GM13977 (cell line): Measurements from ENCODE around the gene IL17A.

ENCODE experiments used
- DNase-seq: peaks from one replicate; pipeline ENCODE4 v3.0.0; 2012; ENCODE audit warnings: low spot score
- CTCF ChIP-seq: IDR thresholded peaks from 2 replicates; pipeline ENCODE4 v1.5.1; 2012; ENCODE audit warnings: mild to moderate bottlenecking, control low read depth; ENCODE audit not compliant: insufficient read depth; ENCODE audit errors: extremely low read depth, missing control alignments
- in situ Hi-C: fragments of 300-500 bp; cut with MboI; formaldehyde crosslinking; loops from one replicate; pipeline ENCODE4 v1.12.0; 2022; ENCODE audit warnings: low sequenced_read_pairs, low pct_unique_long_range_greater_than_20kb, mixed read lengths, inconsistent platforms; ENCODE audit not compliant: unreplicated experiment

IL17A gene

DNA sequence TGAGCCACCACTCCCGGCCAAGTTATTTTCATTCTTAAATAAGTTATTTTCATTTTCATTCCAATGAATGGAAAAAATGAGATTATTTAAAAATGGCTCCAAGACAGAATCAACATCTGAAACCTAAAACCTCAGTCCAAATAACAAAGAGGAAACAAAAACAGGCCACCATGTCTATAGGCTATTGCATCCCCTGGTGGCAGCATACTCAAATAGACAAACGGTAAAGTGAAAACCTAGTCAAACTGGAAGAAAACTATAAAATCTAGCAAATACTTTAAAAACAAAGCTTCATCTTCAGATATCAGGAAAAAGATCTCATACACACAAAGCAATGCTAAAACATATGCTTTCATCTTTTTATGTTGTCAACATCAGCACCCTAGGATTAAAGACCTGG, 20.9 kb downstream of the IL17A start:
- TF ChIP-seq CTCF = peak; percentile 23
- DNase-seq = no peak
- in situ Hi-C loops = no loop called here

DNA sequence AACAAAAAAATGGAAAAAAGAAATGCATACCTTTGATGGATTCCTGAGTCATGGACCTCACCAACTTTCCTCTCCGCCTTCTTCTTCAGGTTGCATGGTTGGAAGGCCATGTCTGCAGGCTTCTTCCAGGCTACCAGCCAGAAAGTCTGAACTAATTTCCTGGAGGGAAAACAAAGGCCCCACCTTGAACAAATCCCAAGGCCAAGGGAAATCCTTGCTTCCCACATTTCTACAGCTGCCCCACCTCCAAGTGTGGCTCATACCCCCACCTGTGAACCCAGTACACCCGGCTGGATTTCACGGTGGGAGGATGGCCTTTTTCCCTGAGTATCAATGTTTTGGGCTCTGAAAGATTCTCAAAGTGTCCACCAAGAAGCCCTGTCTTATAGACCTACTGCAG, 22.4 kb downstream of the IL17A start:
- no peak for TF ChIP-seq CTCF
- no peak for DNase-seq
- in situ Hi-C loops = no loop called here

- in situ Hi-C loops = no loop called here
- DNase-seq = no peak
- no peak for TF ChIP-seq CTCF
Observed at GRCh38 chr6:52209770-52210169, 23.6 kb downstream of the IL17A start.

DNA sequence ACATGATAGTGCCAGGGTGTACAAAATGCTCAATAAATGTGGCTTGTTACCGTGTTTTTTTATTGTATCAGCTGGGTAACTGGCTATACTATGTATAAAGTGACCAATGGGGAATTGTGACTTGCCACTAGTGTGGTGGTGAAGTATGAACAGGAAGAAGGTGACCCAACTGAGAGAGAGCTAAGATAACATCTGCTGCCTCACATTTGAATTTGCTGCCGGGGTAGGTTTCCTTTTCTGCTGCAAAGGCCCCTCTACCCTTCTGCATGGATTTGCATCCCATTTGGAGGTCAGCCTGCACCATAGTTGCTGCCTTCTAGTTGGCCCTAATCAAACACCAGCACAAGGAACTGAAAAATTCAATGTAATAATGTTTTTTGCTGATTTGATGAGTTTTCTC, 24.1 kb downstream of the IL17A start:
- TF ChIP-seq CTCF = no peak
- in situ Hi-C loops = no loop called here
- DNase-seq = no peak

DNA sequence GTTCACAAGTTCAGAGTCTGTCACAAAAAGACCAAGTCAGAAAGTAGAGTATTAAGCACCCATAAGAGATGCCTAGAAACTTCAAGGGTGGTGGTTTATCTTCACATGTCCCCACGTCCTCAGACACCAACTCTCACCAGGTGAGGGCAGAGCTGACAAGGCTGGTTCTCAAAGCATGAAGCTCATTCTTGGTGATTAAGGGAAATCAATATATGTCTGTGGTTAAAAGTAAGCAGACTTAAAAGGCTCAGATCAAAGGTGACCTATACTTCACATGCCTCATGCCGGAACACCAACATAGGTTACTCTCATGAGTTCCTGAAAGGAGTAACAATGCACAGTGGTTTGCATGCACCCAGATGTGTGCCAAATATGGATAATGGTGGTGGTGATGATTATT, 27.0 kb downstream of the IL17A start:
- TF ChIP-seq CTCF = peak; percentile 34
- in situ Hi-C loops = no loop called here
- DNase-seq = no peak

GRCh38 chr6:52215787-52216186, 29.6 kb downstream of the IL17A start:
- DNase-seq = no peak
- no peak for TF ChIP-seq CTCF
- in situ Hi-C loops = no loop called here
